HL-60 (cell line): ENCODE results near the gene MS4A2.

Source experiments
- DNase-seq, 2 experiments: peaks; one replicate each; pipeline ENCODE4 v3.0.0-alpha.2; 2010 to 2020; ENCODE audit warnings: low read depth in 1 of 2, low spot score in 1 of 2
- H3K27ac ChIP-seq: fragments of 250-450 bp; sonication (Bioruptor Pico); replicated peaks from 2 replicates; pipeline ENCODE4 v1.5.1; 2020; ENCODE audit warnings: mild to moderate bottlenecking, moderate library complexity
- H3K27me3 ChIP-seq: fragments of 250-450 bp; sonication (Bioruptor Pico); 2 replicates; pipeline ENCODE4 v1.5.1; 2021; ENCODE audit warnings: mild to moderate bottlenecking, moderate library complexity; ENCODE audit not compliant: insufficient read depth, poor library complexity, severe bottlenecking
- H3K4me3 ChIP-seq: replicated peaks from 2 replicates; pipeline ENCODE4 v1.5.1; 2011; ENCODE audit warnings: mild to moderate bottlenecking, control low read depth, low read length; ENCODE audit not compliant: insufficient read depth
- GABPA ChIP-seq: IDR thresholded peaks from 2 replicates; pipeline ENCODE4 v1.6.1; 2012; ENCODE audit warnings: low read depth
- POLR2AphosphoS5 ChIP-seq: IDR thresholded peaks from 2 replicates; pipeline ENCODE4 v1.6.1; 2012; ENCODE audit warnings: low read depth
- SPI1 ChIP-seq: IDR thresholded peaks from 2 replicates; pipeline ENCODE4 v1.6.1; 2012; ENCODE audit warnings: low read depth, mild to moderate bottlenecking, borderline replicate concordance
- TF ChIP-seq, protein P1 (sequence below): IDR thresholded peaks from 2 replicates; pipeline ENCODE4 v1.6.1; 2012; ENCODE audit warnings: low read depth; ENCODE audit not compliant: insufficient replicate concordance
- TF ChIP-seq, protein P2 (sequence below): IDR thresholded peaks from one replicate; pipeline ENCODE4 v1.5.1; 2011; ENCODE audit warnings: low read length, control low read depth, inconsistent platforms; ENCODE audit not compliant: insufficient read depth

MS4A2 gene

DNA sequence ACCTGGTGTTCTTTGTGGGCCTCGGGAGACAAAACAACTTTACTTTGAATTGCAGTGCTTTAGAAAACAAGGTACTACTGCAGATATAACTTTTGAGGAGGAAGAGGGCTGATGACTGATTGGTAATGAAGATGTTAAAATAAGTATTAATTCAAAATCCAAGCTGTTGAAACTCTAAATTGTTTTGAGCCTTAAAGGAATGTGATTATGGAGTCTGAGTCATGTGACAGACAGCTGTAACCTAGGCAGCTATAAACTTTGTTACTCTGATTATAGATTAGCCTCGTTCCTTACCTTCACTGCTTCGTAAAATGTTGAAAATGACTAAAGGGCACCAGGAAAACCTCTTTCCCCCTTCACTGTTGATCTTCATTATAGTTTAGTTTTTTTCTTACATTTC is 43.4 kb downstream of the MS4A2 start:
- no peak for DNase-seq
- Histone ChIP-seq H3K27me3 (no peaks in the 10 kb centered on the region), H3K4me3 (no peak overlapping the region), H3K27ac (no peak overlapping the region)
- TF ChIP-seq GABPA (no peak), SPI1 (no peak), POLR2AphosphoS5 (no peak)
- TF ChIP-seq, protein P1, sequence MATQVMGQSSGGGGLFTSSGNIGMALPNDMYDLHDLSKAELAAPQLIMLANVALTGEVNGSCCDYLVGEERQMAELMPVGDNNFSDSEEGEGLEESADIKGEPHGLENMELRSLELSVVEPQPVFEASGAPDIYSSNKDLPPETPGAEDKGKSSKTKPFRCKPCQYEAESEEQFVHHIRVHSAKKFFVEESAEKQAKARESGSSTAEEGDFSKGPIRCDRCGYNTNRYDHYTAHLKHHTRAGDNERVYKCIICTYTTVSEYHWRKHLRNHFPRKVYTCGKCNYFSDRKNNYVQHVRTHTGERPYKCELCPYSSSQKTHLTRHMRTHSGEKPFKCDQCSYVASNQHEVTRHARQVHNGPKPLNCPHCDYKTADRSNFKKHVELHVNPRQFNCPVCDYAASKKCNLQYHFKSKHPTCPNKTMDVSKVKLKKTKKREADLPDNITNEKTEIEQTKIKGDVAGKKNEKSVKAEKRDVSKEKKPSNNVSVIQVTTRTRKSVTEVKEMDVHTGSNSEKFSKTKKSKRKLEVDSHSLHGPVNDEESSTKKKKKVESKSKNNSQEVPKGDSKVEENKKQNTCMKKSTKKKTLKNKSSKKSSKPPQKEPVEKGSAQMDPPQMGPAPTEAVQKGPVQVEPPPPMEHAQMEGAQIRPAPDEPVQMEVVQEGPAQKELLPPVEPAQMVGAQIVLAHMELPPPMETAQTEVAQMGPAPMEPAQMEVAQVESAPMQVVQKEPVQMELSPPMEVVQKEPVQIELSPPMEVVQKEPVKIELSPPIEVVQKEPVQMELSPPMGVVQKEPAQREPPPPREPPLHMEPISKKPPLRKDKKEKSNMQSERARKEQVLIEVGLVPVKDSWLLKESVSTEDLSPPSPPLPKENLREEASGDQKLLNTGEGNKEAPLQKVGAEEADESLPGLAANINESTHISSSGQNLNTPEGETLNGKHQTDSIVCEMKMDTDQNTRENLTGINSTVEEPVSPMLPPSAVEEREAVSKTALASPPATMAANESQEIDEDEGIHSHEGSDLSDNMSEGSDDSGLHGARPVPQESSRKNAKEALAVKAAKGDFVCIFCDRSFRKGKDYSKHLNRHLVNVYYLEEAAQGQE, result no peak
- TF ChIP-seq, protein P2, sequence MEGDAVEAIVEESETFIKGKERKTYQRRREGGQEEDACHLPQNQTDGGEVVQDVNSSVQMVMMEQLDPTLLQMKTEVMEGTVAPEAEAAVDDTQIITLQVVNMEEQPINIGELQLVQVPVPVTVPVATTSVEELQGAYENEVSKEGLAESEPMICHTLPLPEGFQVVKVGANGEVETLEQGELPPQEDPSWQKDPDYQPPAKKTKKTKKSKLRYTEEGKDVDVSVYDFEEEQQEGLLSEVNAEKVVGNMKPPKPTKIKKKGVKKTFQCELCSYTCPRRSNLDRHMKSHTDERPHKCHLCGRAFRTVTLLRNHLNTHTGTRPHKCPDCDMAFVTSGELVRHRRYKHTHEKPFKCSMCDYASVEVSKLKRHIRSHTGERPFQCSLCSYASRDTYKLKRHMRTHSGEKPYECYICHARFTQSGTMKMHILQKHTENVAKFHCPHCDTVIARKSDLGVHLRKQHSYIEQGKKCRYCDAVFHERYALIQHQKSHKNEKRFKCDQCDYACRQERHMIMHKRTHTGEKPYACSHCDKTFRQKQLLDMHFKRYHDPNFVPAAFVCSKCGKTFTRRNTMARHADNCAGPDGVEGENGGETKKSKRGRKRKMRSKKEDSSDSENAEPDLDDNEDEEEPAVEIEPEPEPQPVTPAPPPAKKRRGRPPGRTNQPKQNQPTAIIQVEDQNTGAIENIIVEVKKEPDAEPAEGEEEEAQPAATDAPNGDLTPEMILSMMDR, result no peak

DNA sequence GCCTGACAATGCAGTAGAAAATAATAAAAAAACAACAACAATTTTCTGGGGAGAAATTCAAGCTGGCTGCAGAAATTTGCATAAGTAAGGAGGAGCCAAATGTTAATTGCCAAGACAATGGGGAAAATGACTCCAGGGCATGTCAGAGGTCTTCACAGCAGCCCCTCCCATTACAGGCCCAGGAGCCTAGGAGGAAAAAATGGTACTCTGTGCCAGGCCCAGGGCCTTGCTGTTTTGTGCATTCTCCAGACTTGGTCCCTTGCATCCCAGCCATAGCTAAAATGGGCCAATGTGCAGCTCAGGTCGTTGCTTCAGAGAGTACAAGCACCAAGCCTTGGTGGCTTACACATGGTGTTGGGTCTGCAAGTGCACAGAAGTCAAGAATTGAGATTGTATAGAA is 45.5 kb downstream of the MS4A2 start:
- H3K4me3 ChIP-seq, result no peak overlapping the region
- TF ChIP-seq, protein P1, result no peak
- no peak for TF ChIP-seq GABPA
- no peak for TF ChIP-seq POLR2AphosphoS5
- TF ChIP-seq SPI1, result no peak
- TF ChIP-seq, protein P2, result no peak
- no peak overlapping the region for H3K27ac ChIP-seq
- H3K27me3 ChIP-seq, result no peaks in the 10 kb centered on the region
- no peak for DNase-seq

DNA sequence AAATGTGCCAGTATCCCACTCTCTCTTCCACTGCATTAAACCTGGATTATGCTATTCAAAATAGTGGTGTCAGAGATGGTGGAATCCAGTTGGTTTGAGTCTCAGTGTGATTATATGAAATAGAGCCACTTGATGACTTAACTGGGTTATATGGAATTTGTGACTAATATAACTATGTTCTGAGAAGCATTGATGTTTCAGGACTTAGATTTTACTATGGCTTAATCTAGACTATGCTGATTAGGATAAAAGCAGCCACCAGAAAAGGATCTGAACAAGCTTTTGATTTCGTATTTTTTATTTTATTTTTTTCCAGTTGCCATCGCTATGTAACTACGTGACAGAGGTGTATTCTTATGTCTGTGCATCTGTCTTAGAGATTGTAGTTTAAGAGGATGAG is 55.3 kb downstream of the MS4A2 start:
- Histone ChIP-seq H3K27me3 (no peaks in the 10 kb centered on the region), H3K27ac (no peak overlapping the region), H3K4me3 (no peak overlapping the region)
- no peak for DNase-seq
- TF ChIP-seq, protein P1, result no peak

DNA sequence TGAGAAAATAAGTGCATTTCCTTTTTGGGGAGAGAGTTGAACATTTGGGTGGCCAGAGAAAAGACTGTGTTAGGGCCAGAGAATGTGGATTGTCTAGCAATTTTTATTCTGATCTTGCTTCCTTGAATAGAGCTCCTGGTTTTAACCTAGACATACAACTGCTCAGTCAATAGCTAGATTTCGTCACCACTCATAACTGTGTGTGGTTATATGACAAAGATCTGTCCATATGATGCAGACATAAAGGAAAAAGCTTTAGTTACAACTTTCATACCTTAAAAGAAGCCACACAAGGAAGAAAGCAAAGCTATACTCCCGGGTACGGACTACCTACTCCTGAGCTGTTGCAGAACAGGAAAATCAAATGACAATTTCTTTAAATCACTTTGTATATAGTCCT is 57.2 kb downstream of the MS4A2 start:
- DNase-seq, result peak in 1 of 2 experiments; percentile 12
- Histone ChIP-seq H3K27me3 (no peaks in the 10 kb centered on the region), H3K4me3 (no peak overlapping the region), H3K27ac (no peak overlapping the region)
- TF ChIP-seq GABPA, result no peak
- TF ChIP-seq POLR2AphosphoS5, result no peak
- TF ChIP-seq, protein P2, result no peak
- TF ChIP-seq, protein P1, result no peak
- TF ChIP-seq SPI1, result no peak
